ENCODE measurements around the gene APOA4. TPM values are rescaled to one million over a fixed set of nuclear protein-coding genes. Genes with fewer than 3 reads are reported as not detected.

The APOA4 gene
- total and polyA plus RNA-seq, 2 of the 13 experiments (the other 11 are each of a cell fraction or from before 2014, with no cell fraction given): 3.8 to 7.2 TPM

DNA sequence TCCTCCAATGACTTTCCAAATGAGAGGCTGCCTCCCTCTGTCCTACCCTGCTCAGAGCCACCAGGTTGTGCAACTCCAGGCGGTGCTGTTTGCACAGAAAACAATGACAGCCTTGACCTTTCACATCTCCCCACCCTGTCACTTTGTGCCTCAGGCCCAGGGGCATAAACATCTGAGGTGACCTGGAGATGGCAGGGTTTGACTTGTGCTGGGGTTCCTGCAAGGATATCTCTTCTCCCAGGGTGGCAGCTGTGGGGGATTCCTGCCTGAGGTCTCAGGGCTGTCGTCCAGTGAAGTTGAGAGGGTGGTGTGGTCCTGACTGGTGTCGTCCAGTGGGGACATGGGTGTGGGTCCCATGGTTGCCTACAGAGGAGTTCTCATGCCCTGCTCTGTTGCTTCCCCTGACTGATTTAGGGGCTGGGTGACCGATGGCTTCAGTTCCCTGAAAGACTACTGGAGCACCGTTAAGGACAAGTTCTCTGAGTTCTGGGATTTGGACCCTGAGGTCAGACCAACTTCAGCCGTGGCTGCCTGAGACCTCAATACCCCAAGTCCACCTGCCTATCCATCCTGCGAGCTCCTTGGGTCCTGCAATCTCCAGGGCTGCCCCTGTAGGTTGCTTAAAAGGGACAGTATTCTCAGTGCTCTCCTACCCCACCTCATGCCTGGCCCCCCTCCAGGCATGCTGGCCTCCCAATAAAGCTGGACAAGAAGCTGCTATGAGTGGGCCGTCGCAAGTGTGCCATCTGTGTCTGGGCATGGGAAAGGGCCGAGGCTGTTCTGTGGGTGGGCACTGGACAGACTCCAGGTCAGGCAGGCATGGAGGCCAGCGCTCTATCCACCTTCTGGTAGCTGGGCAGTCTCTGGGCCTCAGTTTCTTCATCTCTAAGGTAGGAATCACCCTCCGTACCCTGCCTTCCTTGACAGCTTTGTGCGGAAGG is 9.5 kb upstream of the APOA4 start (continued):
- peak; percentile 82; the same call in 1 of the 2 replicates for TF ChIP-seq MYC (CRISPR knock-in tag; IDR thresholded peaks at IDR 0.05; ENCODE audit: borderline replicate concordance)
- no peak for TF ChIP-seq SNAPC2 (CRISPR knock-in tag; IDR thresholded peaks at IDR 0.05)
- TF ChIP-seq ZNF20 (CRISPR knock-in tag; IDR thresholded peaks at IDR 0.05): no peak
- TF ChIP-seq ZNF468 (CRISPR knock-in tag; IDR thresholded peaks at IDR 0.05): 0 out of 2 replicates have a peak, but pooled peaks have one; percentile 42
- TF ChIP-seq ZNF484 (CRISPR knock-in tag; IDR thresholded peaks at IDR 0.05; ENCODE audit: borderline replicate concordance, low read depth): no peak
- TF ChIP-seq DNMT1 (CRISPR knock-in tag; IDR thresholded peaks at IDR 0.05): 0 out of 2 replicates have a peak, but pooled peaks have one; percentile 24
- 0 out of 2 replicates have a peak, but pooled peaks have one; percentile 25 for TF ChIP-seq SETDB1 (CRISPR knock-in tag; IDR thresholded peaks at IDR 0.05; ENCODE audit: borderline replicate concordance)
- no peak for TF ChIP-seq RBAK (CRISPR knock-in tag; IDR thresholded peaks at IDR 0.05)
- no peak for TF ChIP-seq JARID2 (CRISPR knock-in tag; IDR thresholded peaks at IDR 0.05; ENCODE audit: insufficient replicate concordance)
- TF ChIP-seq, protein P1, sequence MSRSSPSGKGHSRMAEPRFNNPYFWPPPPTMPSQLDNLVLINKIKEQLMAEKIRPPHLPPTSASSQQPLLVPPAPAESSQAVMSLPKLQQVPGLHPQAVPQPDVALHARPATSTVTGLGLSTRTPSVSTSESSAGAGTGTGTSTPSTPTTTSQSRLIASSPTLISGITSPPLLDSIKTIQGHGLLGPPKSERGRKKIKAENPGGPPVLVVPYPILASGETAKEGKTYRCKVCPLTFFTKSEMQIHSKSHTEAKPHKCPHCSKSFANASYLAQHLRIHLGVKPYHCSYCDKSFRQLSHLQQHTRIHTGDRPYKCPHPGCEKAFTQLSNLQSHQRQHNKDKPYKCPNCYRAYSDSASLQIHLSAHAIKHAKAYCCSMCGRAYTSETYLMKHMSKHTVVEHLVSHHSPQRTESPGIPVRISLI (CRISPR knock-in tag; IDR thresholded peaks at IDR 0.05; ENCODE audit: borderline replicate concordance): peak; percentile 48; the same call in 1 of the 2 replicates
- TF ChIP-seq, protein P2, sequence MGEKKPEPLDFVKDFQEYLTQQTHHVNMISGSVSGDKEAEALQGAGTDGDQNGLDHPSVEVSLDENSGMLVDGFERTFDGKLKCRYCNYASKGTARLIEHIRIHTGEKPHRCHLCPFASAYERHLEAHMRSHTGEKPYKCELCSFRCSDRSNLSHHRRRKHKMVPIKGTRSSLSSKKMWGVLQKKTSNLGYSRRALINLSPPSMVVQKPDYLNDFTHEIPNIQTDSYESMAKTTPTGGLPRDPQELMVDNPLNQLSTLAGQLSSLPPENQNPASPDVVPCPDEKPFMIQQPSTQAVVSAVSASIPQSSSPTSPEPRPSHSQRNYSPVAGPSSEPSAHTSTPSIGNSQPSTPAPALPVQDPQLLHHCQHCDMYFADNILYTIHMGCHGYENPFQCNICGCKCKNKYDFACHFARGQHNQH (CRISPR knock-in tag; IDR thresholded peaks at IDR 0.05): peak; percentile 97
- no peak for TF ChIP-seq HNRNPK (IDR thresholded peaks at IDR 0.05; ENCODE audit: low read depth, low read length, poor library complexity, severe bottlenecking)
- TF ChIP-seq, protein P3, sequence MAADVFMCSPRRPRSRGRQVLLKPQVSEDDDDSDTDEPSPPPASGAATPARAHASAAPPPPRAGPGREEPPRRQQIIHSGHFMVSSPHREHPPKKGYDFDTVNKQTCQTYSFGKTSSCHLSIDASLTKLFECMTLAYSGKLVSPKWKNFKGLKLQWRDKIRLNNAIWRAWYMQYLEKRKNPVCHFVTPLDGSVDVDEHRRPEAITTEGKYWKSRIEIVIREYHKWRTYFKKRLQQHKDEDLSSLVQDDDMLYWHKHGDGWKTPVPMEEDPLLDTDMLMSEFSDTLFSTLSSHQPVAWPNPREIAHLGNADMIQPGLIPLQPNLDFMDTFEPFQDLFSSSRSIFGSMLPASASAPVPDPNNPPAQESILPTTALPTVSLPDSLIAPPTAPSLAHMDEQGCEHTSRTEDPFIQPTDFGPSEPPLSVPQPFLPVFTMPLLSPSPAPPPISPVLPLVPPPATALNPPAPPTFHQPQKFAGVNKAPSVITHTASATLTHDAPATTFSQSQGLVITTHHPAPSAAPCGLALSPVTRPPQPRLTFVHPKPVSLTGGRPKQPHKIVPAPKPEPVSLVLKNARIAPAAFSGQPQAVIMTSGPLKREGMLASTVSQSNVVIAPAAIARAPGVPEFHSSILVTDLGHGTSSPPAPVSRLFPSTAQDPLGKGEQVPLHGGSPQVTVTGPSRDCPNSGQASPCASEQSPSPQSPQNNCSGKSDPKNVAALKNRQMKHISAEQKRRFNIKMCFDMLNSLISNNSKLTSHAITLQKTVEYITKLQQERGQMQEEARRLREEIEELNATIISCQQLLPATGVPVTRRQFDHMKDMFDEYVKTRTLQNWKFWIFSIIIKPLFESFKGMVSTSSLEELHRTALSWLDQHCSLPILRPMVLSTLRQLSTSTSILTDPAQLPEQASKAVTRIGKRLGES (CRISPR knock-in tag; IDR thresholded peaks at IDR 0.05; ENCODE audit: borderline replicate concordance): 0 out of 2 replicates have a peak, but pooled peaks have one; percentile 46
- no peak for TF ChIP-seq NBN (conservative IDR thresholded peaks at IDR 0.05)
- TF ChIP-seq, protein P4, sequence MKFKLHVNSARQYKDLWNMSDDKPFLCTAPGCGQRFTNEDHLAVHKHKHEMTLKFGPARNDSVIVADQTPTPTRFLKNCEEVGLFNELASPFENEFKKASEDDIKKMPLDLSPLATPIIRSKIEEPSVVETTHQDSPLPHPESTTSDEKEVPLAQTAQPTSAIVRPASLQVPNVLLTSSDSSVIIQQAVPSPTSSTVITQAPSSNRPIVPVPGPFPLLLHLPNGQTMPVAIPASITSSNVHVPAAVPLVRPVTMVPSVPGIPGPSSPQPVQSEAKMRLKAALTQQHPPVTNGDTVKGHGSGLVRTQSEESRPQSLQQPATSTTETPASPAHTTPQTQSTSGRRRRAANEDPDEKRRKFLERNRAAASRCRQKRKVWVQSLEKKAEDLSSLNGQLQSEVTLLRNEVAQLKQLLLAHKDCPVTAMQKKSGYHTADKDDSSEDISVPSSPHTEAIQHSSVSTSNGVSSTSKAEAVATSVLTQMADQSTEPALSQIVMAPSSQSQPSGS (CRISPR knock-in tag; IDR thresholded peaks at IDR 0.05): peak; percentile 95
- no peak for TF ChIP-seq ZNF558 (CRISPR knock-in tag; IDR thresholded peaks at IDR 0.05; ENCODE audit: borderline replicate concordance)
- no peak for TF ChIP-seq IKZF1 (IDR thresholded peaks at IDR 0.05)
- TF ChIP-seq, protein P5, sequence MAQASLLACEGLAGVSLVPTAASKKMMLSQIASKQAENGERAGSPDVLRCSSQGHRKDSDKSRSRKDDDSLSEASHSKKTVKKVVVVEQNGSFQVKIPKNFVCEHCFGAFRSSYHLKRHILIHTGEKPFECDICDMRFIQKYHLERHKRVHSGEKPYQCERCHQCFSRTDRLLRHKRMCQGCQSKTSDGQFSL (CRISPR knock-in tag; IDR thresholded peaks at IDR 0.05): peak; percentile 33; the same call in 1 of the 2 replicates
- TF ChIP-seq ZNF335 (CRISPR knock-in tag; IDR thresholded peaks at IDR 0.05): peak; percentile 90; the same call in 1 of the 2 replicates

Data from HepG2 (cell line).